Right atrium auricular region (tissue), 2 donors: ENCODE data around the gene ROBO4. TPM values are rescaled to one million over a fixed set of nuclear protein-coding genes. Genes with fewer than 3 reads are reported as not detected.
A peak's percentile ranks its signal among the peaks of the same experiment; 100 is the strongest.

Source experiments
- DNase-seq: peaks from one replicate; pipeline ENCODE4 v3.0.0-alpha.2; 2019; ENCODE audit warnings: low spot score
- H3K27ac ChIP-seq, 2 donors: fragments of 200-600 bp; sonication (generic); 1 replicate in 1 of 2; 2 replicates in 1 of 2; pipeline ENCODE4 v1.5.1; 2016 to 2019
- H3K27me3 ChIP-seq, 2 donors: fragments of 200-600 bp; sonication (generic); one replicate each; pipeline versions ENCODE4 v1.5.1 to v1.6.0; 2017 to 2019
- H3K36me3 ChIP-seq: fragments of 200-600 bp; sonication (generic); one replicate; pipeline ENCODE4 v1.5.1; 2016
- H3K4me1 ChIP-seq, 2 donors: fragments of 200-600 bp; sonication (generic); one replicate each; pipeline versions ENCODE4 v1.5.1 to v1.6.0; 2017 to 2019
- H3K4me3 ChIP-seq, 2 donors: fragments of 200-600 bp; sonication (generic); 1 replicate in 1 of 2; 2 replicates in 1 of 2; pipeline ENCODE4 v1.5.1; 2017 to 2019; ENCODE audit warnings: mild to moderate bottlenecking in 1 of 2, moderate library complexity in 1 of 2
- H3K9me3 ChIP-seq, 2 donors: fragments of 200-600 bp; sonication (generic); one replicate each; pipeline ENCODE4 v1.5.1; 2019
- total RNA-seq, 2 donors: library from RNA; depleted of rRNA; stranded (reverse); fragments of >200 nt; gene quantifications; one replicate each; pipeline ENCODE4 v1.1.0, GENCODE V29; 2016
- TF ChIP-seq, protein P1 (sequence below), 2 donors: fragments of 200-600 bp; sonication (generic); IDR thresholded peaks; one replicate each; pipeline ENCODE4 v1.5.1; 2019; ENCODE audit warnings: antibody characterized with exemption in 2 of 2

ROBO4 gene
- total RNA-seq, 2 donors from 2014 or later = 16.2 to 21.6 TPM

DNA sequence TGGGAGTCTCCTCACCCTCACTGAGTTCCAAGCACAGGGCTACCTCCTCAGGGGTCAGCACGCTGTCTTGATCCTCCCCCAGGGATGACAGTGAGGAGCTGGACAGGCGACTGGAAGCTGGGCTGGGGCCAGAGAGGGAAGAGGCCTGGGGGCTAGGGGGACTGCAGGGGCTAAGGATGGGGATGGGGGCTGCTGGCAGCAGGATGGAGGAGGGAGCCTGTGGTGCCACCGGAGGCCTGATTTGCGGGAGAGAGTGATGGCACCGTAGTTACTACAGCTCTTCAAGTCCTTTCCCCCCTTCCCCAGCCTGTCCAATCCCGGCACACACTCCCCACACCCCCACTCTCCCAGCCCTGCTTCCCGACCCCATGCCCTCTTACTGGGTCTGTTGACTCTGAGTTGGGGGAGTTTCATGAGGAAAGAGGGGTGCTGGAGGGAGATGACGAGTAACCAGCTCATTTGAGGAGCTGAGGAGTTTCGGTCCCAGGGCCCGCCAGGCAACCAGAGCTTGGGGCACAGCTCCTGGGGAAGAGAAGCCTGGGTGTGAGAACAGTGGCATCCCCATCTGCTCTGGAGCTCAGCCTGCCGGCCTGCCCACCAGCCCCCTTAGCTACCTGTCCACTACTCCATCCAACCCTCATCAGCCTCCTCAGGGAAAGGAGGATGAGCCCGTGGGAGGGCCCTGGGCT is 10.5 kb downstream of the ROBO4 start:
- no peak for DNase-seq
- H3K27ac ChIP-seq = no peak overlapping the region
- no peak overlapping the region for H3K4me3 ChIP-seq
- H3K4me1 ChIP-seq = peaks cover 0 to 47% of the 10 kb centered on the region in 2 donors
- H3K9me3 ChIP-seq = no peaks in the 10 kb centered on the region
- H3K27me3 ChIP-seq = no peaks in the 10 kb centered on the region
- H3K36me3 ChIP-seq = no peaks in the 10 kb centered on the region
- TF ChIP-seq, protein P1, sequence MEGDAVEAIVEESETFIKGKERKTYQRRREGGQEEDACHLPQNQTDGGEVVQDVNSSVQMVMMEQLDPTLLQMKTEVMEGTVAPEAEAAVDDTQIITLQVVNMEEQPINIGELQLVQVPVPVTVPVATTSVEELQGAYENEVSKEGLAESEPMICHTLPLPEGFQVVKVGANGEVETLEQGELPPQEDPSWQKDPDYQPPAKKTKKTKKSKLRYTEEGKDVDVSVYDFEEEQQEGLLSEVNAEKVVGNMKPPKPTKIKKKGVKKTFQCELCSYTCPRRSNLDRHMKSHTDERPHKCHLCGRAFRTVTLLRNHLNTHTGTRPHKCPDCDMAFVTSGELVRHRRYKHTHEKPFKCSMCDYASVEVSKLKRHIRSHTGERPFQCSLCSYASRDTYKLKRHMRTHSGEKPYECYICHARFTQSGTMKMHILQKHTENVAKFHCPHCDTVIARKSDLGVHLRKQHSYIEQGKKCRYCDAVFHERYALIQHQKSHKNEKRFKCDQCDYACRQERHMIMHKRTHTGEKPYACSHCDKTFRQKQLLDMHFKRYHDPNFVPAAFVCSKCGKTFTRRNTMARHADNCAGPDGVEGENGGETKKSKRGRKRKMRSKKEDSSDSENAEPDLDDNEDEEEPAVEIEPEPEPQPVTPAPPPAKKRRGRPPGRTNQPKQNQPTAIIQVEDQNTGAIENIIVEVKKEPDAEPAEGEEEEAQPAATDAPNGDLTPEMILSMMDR (IDR thresholded peaks at IDR 0.05) = no peak

DNA sequence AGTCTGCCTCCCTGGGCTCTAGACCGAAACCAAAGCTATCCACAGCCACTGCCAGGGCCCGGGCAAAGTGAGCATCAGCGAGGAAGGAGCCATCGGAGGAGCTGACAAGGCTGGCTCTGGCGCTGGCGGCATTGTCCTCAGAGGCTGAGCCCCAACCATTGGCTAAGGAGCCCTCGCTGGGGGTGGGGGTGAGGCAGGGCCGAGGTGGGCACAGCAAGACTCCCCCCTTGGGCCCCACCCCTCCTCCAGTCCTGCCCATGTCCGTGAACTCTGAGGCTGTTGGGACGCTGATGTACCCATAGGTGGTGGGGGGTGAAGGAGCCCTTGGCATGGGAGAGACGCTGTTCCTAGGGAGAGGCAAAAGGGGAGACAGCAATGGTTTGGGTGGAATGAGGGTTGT is 11.2 kb downstream of the ROBO4 start:
- no peak for DNase-seq
- TF ChIP-seq, protein P1 (IDR thresholded peaks at IDR 0.05) = no peak
- Histone ChIP-seq H3K27me3 (no peaks in the 10 kb centered on the region), H3K9me3 (no peaks in the 10 kb centered on the region), H3K36me3 (no peaks in the 10 kb centered on the region), H3K27ac (no peak overlapping the region), H3K4me3 (no peak overlapping the region), H3K4me1 (peaks cover 0 to 42% of the 10 kb centered on the region in 2 donors)

DNA sequence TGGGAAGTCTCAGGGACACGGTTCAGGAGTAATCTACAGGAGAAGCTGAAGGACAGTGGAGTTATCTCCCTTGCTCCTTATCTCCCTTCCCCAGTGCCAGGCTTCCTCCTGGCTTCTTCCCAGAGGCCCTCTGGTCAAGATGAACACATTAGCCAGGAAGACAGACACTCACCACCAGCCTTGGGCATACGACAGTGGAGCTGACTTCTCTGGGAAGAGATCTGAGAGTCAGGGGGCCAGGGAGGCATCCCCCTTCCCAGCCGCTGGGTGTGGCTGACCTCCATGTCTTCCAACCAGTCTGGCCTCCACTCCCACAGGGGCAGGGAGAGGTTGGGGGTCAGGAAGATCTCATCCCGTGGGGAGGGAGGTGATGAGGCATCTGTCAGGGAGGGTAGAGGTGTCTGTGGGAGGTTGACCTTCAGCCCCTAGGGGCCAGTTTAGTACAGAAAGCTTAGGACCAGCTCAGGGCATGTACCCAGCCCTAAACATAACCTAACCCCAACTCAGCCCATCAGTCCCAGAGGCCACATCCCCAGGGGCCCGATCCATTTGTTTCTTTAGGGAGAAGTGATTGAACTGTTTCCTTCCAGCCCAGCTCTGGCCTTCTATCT is 12.7 kb downstream of the ROBO4 start:
- H3K27ac ChIP-seq = no peak overlapping the region
- H3K4me3 ChIP-seq = no peak overlapping the region
- H3K36me3 ChIP-seq = no peaks in the 10 kb centered on the region
- no peak for DNase-seq
- peaks cover 0 to 27% of the 10 kb centered on the region in 2 donors for H3K4me1 ChIP-seq
- no peaks in the 10 kb centered on the region for H3K9me3 ChIP-seq
- TF ChIP-seq, protein P1 (IDR thresholded peaks at IDR 0.05) = no peak
- no peaks in the 10 kb centered on the region for H3K27me3 ChIP-seq

DNA sequence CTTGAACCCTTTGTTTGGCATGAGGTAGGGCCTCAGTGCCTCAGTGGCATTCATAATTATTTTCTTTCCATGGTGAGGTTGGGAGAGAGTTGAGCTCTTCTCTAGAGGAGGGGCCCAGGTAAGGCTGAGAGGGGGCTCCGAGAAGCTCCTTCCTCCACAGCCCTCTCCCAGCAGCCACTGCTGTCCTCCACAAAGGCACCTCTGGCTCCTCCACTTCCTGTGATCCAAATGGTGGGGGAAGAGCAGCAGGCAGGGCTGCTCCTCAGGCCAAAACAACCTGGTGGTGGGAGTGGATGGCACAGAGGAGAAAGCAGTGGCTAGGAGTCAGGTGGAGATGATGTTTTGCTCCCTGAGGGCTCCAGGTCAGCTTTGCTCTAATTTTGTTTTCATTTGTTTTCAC is 13.3 kb downstream of the ROBO4 start:
- Histone ChIP-seq H3K9me3 (no peaks in the 10 kb centered on the region), H3K36me3 (no peaks in the 10 kb centered on the region), H3K4me1 (peaks cover 0 to 21% of the 10 kb centered on the region in 2 donors), H3K27ac (no peak overlapping the region), H3K4me3 (no peak overlapping the region), H3K27me3 (no peaks in the 10 kb centered on the region)
- TF ChIP-seq, protein P1 (IDR thresholded peaks at IDR 0.05) = no peak
- DNase-seq = no peak

DNA sequence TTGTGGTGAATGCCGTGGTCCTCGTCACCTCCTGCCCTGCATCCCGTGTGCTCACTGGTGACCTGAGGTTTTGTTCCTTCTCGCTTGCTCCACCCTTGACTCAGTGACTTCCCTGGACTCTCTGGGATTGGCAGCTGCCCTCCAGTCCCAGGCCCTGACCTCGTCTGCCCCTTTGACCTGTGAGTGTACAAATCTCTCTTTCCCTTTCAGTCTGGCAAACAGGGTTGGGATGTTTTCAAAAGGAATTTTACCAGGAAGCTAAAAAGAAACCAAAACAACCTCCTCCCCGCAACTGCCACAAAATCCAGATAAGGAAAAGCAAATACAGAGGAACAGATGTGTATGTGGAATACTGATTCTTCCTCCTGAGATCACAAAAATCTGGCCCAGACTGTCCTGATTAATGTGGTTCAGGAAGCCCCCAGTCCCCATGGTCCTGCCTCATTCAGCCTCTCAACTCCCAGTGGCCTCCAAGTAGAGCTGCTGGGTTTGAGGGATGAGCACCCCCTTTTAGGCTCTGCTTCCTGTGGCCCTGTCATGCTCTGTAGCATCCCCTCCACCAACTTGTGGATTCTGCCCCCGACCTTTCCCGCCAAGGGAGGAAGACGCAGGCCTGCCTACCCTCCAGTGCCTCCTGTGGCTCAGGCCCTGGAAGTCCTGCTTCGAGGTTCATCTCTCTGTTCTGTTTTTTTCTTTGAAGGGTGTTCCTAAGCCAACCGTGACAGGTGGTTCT is 15.2 kb downstream of the ROBO4 start:
- DNase-seq = no peak
- H3K4me1 ChIP-seq = peaks cover 0 to 24% of the 10 kb centered on the region in 2 donors

More for the DNA sequence above, 15.2 kb downstream of the ROBO4 start:
- Histone ChIP-seq H3K27me3 (no peaks in the 10 kb centered on the region), H3K27ac (peak overlapping the region; percentile 12 to 36), H3K4me3 (no peak overlapping the region), H3K9me3 (no peaks in the 10 kb centered on the region), H3K36me3 (no peaks in the 10 kb centered on the region)
- TF ChIP-seq, protein P1 (IDR thresholded peaks at IDR 0.05) = no peak
